K562 (cell line): ENCODE results near the gene TNRC6B. TPM values are rescaled to one million over a fixed set of nuclear protein-coding genes. Genes with fewer than 3 reads are reported as not detected.

ENCODE experiments used
- MLLT1 ChIP-seq, 2 experiments: fragments of 450-650 bp; IDR thresholded peaks; 2 replicates each; pipeline ENCODE4 v1.6.1; 2016
- PBX2 ChIP-seq, 2 experiments: IDR thresholded peaks in 1 of 2; conservative IDR thresholded peaks in 1 of 2; 2 replicates each; pipeline ENCODE4 v1.6.1; 2016; ENCODE audit warnings: low read depth in 2 of 2, mild to moderate bottlenecking in 1 of 2, missing compliant biosample characterization in 1 of 2, missing genetic modification characterization in 1 of 2, moderate library complexity in 1 of 2
- PML ChIP-seq: IDR thresholded peaks from 2 replicates; pipeline ENCODE4 v1.6.1; 2012; ENCODE audit warnings: low read length, inconsistent platforms
- REST ChIP-seq, 2 experiments: fragments of 450-650 bp; formaldehyde crosslinking in 1 of 2; IDR thresholded peaks; 2 replicates each; pipeline versions ENCODE4 v1.4.0 to v1.6.1; 2014 to 2020; ENCODE audit warnings: mild to moderate bottlenecking in 2 of 2, borderline replicate concordance in 1 of 2, low read depth in 1 of 2
- SPI1 ChIP-seq: IDR thresholded peaks from 2 replicates; pipeline ENCODE4 v1.6.1; 2011; ENCODE audit warnings: low read depth, low read length, control low read depth, borderline replicate concordance
- TEAD1 ChIP-seq, 2 experiments: fragments of 450-650 bp in 1 of 2; sonication (generic) in 1 of 2; formaldehyde crosslinking; IDR thresholded peaks; 2 replicates each; pipeline versions ENCODE4 v1.4.0 to v1.8.0; 2020 to 2022; ENCODE audit warnings: mild to moderate bottlenecking in 2 of 2, missing genetic modification reagents in 1 of 2
- ZNF232 ChIP-seq: sonication (generic); formaldehyde crosslinking; IDR thresholded peaks from 2 replicates; pipeline ENCODE4 v1.8.0; 2022; ENCODE audit warnings: mild to moderate bottlenecking, missing genetic modification reagents
- polyA plus RNA-seq, 8 experiments: library from polyadenylated mRNA; depleted of rRNA in 4 of 8; stranded (reverse) in 5 of 8; unstranded in 3 of 8; fragments of >200 nt; fragmentation: Nextera tagmentation in 2 of 8; fragmentation: Illumina TruSeq in 1 of 8; extraction: Ambion mirVana in 2 of 8; extraction: Trizol in 1 of 8; gene quantifications; 2 replicates each; pipeline versions ENCODE4 v1.2.1 to v1.2.3, GENCODE V29; 2011 to 2014; ENCODE audit warnings: inconsistent platforms in 1 of 8, missing spikeins in 1 of 8
- total RNA-seq, 7 experiments: library from RNA; depleted of rRNA in 6 of 7; stranded (reverse); fragments of >200 nt in 6 of 7; fragmentation: Illumina TruSeq in 2 of 7; extraction: Trizol in 2 of 7; gene quantifications; 2 replicates each; pipeline versions ENCODE4 v1.2.1 to v1.2.3, GENCODE V29; 2011 to 2021; ENCODE audit warnings: low replicate concordance in 1 of 7

Gene TNRC6B
- total and polyA plus RNA-seq, 9 of the 15 experiments (the other 6 are each of a cell fraction or from before 2014, with no cell fraction given): 0.96 to 18.8 (median 10.8) TPM

GRCh38 chr22:40346185-40347118, 168.7 kb downstream of the TNRC6B start, which contains the start of gene ADSL (continued):
- TF ChIP-seq MLLT1 (IDR thresholded peaks at IDR 0.05) (peak in 1 of 2 experiments; percentile 95; a peak in 2 of 4 replicates), ZNF232 (no peak), TEAD1 (CRISPR knock-in tag; IDR thresholded peaks at IDR 0.05) (peak in 1 of 2 experiments; percentile 54; a peak in 1 of 4 replicates), SPI1 (peak; percentile 50; the same call in 1 of the 2 replicates), PML (peak; percentile 67), PBX2 (CRISPR knock-in tag; IDR thresholded peaks at IDR 0.05; ENCODE audit: low read depth) (no peak), PBX2 (tag; conservative IDR thresholded peaks at IDR 0.05; ENCODE audit: low read depth) (peak; percentile 60), REST (IDR thresholded peaks at IDR 0.05; ENCODE audit: borderline replicate concordance) (0 out of 2 replicates have a peak, but pooled peaks have one; percentile 17), REST (CRISPR knock-in tag; IDR thresholded peaks at IDR 0.05; ENCODE audit: low read depth) (no peak)
